SK-N-SH treated with all-trans-retinoic acid at 6 μM for 48 hours (cell line): ENCODE measurements around the gene NUP133.
A peak's percentile ranks its signal among the peaks of the same experiment; 100 is the strongest.

Experiments
- ARNTL ChIP-seq: fragments of 450-650 bp; formaldehyde crosslinking; IDR thresholded peaks from 2 replicates; pipeline ENCODE4 v1.5.0; 2020; ENCODE audit warnings: low read depth, mild to moderate bottlenecking, moderate library complexity, borderline replicate concordance
- BACH2 ChIP-seq: fragments of 250-450 bp; sonication (Bioruptor Pico); IDR thresholded peaks from 2 replicates; pipeline ENCODE4 v1.9.0; 2021; ENCODE audit warnings: mild to moderate bottlenecking, borderline replicate concordance
- CSDC2 ChIP-seq: fragments of 250-450 bp; sonication (Bioruptor Pico); IDR thresholded peaks from 2 replicates; pipeline ENCODE4 v1.5.0; 2020; ENCODE audit warnings: mild to moderate bottlenecking, moderate library complexity
- ESRRG ChIP-seq: fragments of 250-450 bp; sonication (Bioruptor Pico); IDR thresholded peaks from 2 replicates; pipeline ENCODE4 v1.6.1; 2021; ENCODE audit warnings: mild to moderate bottlenecking
- PATZ1 ChIP-seq: fragments of 250-450 bp; sonication (Bioruptor Pico); IDR thresholded peaks from 2 replicates; pipeline ENCODE4 v1.8.0; 2020; ENCODE audit warnings: mild to moderate bottlenecking, moderate library complexity, borderline replicate concordance
- PPARA ChIP-seq: fragments of 250-450 bp; sonication (Bioruptor Pico); IDR thresholded peaks from 2 replicates; pipeline ENCODE4 v1.5.0; 2020; ENCODE audit warnings: mild to moderate bottlenecking, borderline replicate concordance
- RARB ChIP-seq: fragments of 250-450 bp; sonication (Bioruptor Pico); IDR thresholded peaks from 2 replicates; pipeline ENCODE4 v1.8.0; 2021; ENCODE audit warnings: mild to moderate bottlenecking, moderate library complexity
- ZC3H10 ChIP-seq: fragments of 250-450 bp; sonication (Bioruptor Pico); IDR thresholded peaks from 2 replicates; pipeline ENCODE4 v1.5.1; 2021; ENCODE audit warnings: mild to moderate bottlenecking, moderate library complexity
- ZNF8 ChIP-seq: fragments of 450-650 bp; formaldehyde crosslinking; IDR thresholded peaks from 2 replicates; pipeline ENCODE4 v1.5.0; 2020; ENCODE audit warnings: mild to moderate bottlenecking, moderate library complexity
- TF ChIP-seq, protein P1 (sequence below): fragments of 250-450 bp; sonication (Bioruptor Pico); IDR thresholded peaks from 2 replicates; pipeline ENCODE4 v1.8.0; 2021; ENCODE audit warnings: low read depth, mild to moderate bottlenecking, moderate library complexity, borderline replicate concordance
- TF ChIP-seq, protein P2 (sequence below): fragments of 250-450 bp; sonication (Bioruptor Pico); IDR thresholded peaks from 2 replicates; pipeline ENCODE4 v1.5.1; 2021; ENCODE audit warnings: mild to moderate bottlenecking, moderate library complexity

DNA sequence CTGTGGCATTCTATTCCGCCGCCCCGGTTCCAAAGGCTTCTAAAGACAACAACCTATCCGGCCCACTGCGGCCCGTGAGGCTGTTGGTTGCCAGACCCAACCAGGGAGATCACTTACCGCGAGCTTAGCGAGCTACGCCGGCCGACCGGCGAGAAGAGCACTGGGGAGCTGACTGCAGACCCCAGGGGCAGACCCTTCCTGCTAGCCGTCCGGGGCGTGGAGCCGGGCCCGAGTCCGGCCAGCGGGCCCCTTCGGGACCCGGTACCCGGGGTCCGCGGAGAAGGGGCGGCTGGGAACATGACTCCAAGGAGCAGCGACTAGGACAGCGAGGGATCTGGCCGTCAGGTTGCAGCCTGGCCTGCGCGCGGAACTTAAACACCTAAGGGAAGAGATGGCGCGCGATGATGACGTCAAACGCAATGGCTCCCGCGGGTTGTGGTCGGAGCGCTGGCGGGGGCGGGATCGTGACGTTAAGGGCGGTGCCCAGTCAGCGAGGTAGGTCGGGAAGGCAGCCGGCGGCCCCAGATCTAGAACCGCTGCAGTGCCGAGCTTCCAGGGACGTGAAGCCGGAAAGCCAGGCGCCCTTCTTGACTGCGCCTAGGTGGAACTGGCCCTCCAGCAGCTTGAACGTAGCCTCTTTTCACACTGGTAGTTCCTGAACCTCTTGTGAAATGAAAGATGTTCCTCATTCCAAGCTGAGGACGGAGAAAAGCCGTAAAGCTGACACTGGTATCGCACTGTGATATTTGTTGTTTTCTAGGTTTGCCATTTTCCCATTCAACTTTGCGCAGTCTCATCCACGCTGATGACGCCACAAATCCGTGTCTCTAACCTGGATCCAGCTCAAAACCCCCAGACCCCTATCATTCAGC is at the start of gene NUP133:
- TF ChIP-seq PPARA (no peak), BACH2 (CRISPR knock-in tag) (no peak), ZC3H10 (CRISPR knock-in tag) (no peak), CSDC2 (CRISPR knock-in tag) (no peak), RARB (CRISPR knock-in tag) (peak; percentile 61; the same call in 1 of the 2 replicates), ARNTL (CRISPR knock-in tag) (no peak), ZNF8 (CRISPR knock-in tag) (no peak), ESRRG (no peak), PATZ1 (CRISPR knock-in tag) (no peak)
- TF ChIP-seq, protein P1, sequence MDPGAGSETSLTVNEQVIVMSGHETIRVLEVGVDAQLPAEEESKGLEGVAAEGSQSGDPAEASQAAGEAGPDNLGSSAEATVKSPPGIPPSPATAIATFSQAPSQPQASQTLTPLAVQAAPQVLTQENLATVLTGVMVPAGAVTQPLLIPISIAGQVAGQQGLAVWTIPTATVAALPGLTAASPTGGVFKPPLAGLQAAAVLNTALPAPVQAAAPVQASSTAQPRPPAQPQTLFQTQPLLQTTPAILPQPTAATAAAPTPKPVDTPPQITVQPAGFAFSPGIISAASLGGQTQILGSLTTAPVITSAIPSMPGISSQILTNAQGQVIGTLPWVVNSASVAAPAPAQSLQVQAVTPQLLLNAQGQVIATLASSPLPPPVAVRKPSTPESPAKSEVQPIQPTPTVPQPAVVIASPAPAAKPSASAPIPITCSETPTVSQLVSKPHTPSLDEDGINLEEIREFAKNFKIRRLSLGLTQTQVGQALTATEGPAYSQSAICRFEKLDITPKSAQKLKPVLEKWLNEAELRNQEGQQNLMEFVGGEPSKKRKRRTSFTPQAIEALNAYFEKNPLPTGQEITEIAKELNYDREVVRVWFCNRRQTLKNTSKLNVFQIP (CRISPR knock-in tag): no peak
- TF ChIP-seq, protein P2, sequence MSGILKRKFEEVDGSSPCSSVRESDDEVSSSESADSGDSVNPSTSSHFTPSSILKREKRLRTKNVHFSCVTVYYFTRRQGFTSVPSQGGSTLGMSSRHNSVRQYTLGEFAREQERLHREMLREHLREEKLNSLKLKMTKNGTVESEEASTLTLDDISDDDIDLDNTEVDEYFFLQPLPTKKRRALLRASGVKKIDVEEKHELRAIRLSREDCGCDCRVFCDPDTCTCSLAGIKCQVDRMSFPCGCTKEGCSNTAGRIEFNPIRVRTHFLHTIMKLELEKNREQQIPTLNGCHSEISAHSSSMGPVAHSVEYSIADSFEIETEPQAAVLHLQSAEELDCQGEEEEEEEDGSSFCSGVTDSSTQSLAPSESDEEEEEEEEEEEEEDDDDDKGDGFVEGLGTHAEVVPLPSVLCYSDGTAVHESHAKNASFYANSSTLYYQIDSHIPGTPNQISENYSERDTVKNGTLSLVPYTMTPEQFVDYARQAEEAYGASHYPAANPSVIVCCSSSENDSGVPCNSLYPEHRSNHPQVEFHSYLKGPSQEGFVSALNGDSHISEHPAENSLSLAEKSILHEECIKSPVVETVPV (CRISPR knock-in tag): no peak
